SK-N-SH (cell line): Measurements from ENCODE around the gene PI4K2B. TPM values are rescaled to one million over a fixed set of nuclear protein-coding genes. Genes with fewer than 3 reads are reported as not detected.

ENCODE experiments used
- CTCF ChIA-PET: fragments of 300-600, 350-600 bp; formaldehyde crosslinking; extraction: SDS; loops from one replicate; lab custom pipeline; 2021; lab: Yijun Ruan, JAX
- POLR2A ChIA-PET: fragments of 350-600 bp; sonication (Branson Sonifier 250); formaldehyde crosslinking; extraction: SDS; loops from one replicate; lab custom pipeline; 2020; ENCODE audit warnings: antibody characterized with exemption, inconsistent platforms; lab: Yijun Ruan, JAX
- DNase-seq: peaks from one replicate; pipeline ENCODE4 v3.0.0; 2012
- H2AFZ ChIP-seq: fragments of 200-600 bp; sonication (generic); 2 replicates; pipeline ENCODE4 v1.8.1; 2016; ENCODE audit warnings: antibody characterized with exemption, mild to moderate bottlenecking, low read depth
- H3F3A ChIP-seq: fragments of 200-600 bp; sonication (generic); replicated peaks from 2 replicates; pipeline ENCODE3; 2016; ENCODE audit warnings: antibody characterized with exemption, mild to moderate bottlenecking; ENCODE audit not compliant: insufficient read depth
- H3K27ac ChIP-seq, 2 experiments: fragments of 200-500 bp in 1 of 2; fragments of 200-600 bp in 1 of 2; sonication (Bioruptor generic) in 1 of 2; sonication (generic), shearing (Covaris generic) in 1 of 2; 2 replicates each; pipeline versions ENCODE4 v1.5.1 to v1.6.1; 2014 to 2016; ENCODE audit warnings: low read depth in 2 of 2, inconsistent platforms in 1 of 2, low read length in 1 of 2, mild to moderate bottlenecking in 1 of 2, mixed read lengths in 1 of 2
- H3K27me3 ChIP-seq: fragments of 200-600 bp; sonication (generic), shearing (Covaris generic); 2 replicates; pipeline ENCODE4 v1.6.1; 2016; ENCODE audit warnings: mixed run types; ENCODE audit not compliant: insufficient read depth
- H3K36me3 ChIP-seq, 2 experiments: fragments of 200-500 bp in 1 of 2; fragments of 200-600 bp in 1 of 2; sonication (Bioruptor generic) in 1 of 2; sonication (generic) in 1 of 2; replicated peaks in 1 of 2; 2 replicates each; pipeline versions ENCODE3 to v1.5.1; 2014 to 2016; ENCODE audit warnings: low read length in 1 of 2, mild to moderate bottlenecking in 1 of 2; ENCODE audit not compliant: insufficient read depth in 2 of 2, control insufficient read depth in 1 of 2
- H3K4me1 ChIP-seq, 2 experiments: fragments of 200-500 bp in 1 of 2; fragments of 200-600 bp in 1 of 2; sonication (Bioruptor generic) in 1 of 2; sonication (generic), shearing (Covaris generic) in 1 of 2; 2 replicates each; pipeline versions ENCODE4 v1.5.1 to v1.6.1; 2014 to 2016; ENCODE audit warnings: low read depth in 1 of 2, low read length in 1 of 2, mixed run types in 1 of 2; ENCODE audit not compliant: insufficient read depth in 2 of 2, control insufficient read depth in 1 of 2
- H3K4me2 ChIP-seq: fragments of 200-600 bp; sonication (generic), shearing (Covaris generic); 2 replicates; pipeline ENCODE4 v1.6.1; 2017; ENCODE audit warnings: mixed run types
- H3K4me3 ChIP-seq, 2 experiments: fragments of 200-500 bp in 1 of 2; fragments of 200-600 bp in 1 of 2; sonication (Bioruptor generic) in 1 of 2; sonication (generic), shearing (Covaris generic) in 1 of 2; 2 replicates each; pipeline versions ENCODE4 v1.5.1 to v1.8.1; 2014 to 2016; ENCODE audit warnings: low read depth in 2 of 2, inconsistent platforms in 1 of 2, low read length in 1 of 2, mild to moderate bottlenecking in 1 of 2, mixed read lengths in 1 of 2, moderate library complexity in 1 of 2
- H3K79me2 ChIP-seq: fragments of 200-600 bp; sonication (generic); 2 replicates; pipeline ENCODE4 v1.8.1; 2017; ENCODE audit warnings: mild to moderate bottlenecking; ENCODE audit not compliant: insufficient read depth
- H3K9ac ChIP-seq: fragments of 200-600 bp; sonication (generic); 2 replicates; pipeline ENCODE4 v1.6.1; 2017; ENCODE audit warnings: mixed run types
- H3K9me2 ChIP-seq: fragments of 200-600 bp; sonication (generic); 2 replicates; pipeline ENCODE4 v1.6.1; 2017; ENCODE audit warnings: mixed run types
- H3K9me3 ChIP-seq: fragments of 200-600 bp; sonication (generic); 2 replicates; pipeline ENCODE4 v1.6.1; 2017; ENCODE audit warnings: mixed run types, mild to moderate bottlenecking, moderate library complexity
- H4K20me1 ChIP-seq: fragments of 200-600 bp; sonication (generic); 2 replicates; pipeline ENCODE4 v1.6.1; 2017; ENCODE audit warnings: mild to moderate bottlenecking, mixed run types; ENCODE audit not compliant: insufficient read depth
- CTCF ChIP-seq: fragments of 200-600 bp; sonication (generic); IDR thresholded peaks from 2 replicates; pipeline ENCODE4 v1.6.1; 2017; ENCODE audit warnings: antibody characterized with exemption, mild to moderate bottlenecking, moderate library complexity
- EP300 ChIP-seq, 2 experiments: IDR thresholded peaks; 2 replicates each; pipeline versions ENCODE4 v1.4.0 to v1.6.1; 2012; ENCODE audit warnings: borderline replicate concordance in 1 of 2, low read depth in 1 of 2, low read length in 1 of 2
- EZH2phosphoT487 ChIP-seq: fragments of 200-600 bp; sonication (generic); IDR thresholded peaks from 2 replicates; pipeline ENCODE4 v1.6.1; 2017; ENCODE audit warnings: low read depth, mixed run types, mild to moderate bottlenecking, antibody characterized with exemption, moderate library complexity, borderline replicate concordance
- FOXJ3 ChIP-seq: sonication (generic); formaldehyde crosslinking; IDR thresholded peaks from 2 replicates; pipeline ENCODE4 v1.5.1; 2020; ENCODE audit warnings: mild to moderate bottlenecking, missing genetic modification reagents
- GABPA ChIP-seq: IDR thresholded peaks from 2 replicates; pipeline ENCODE4 v1.4.0; 2012; ENCODE audit warnings: low read depth, mild to moderate bottlenecking
- GATA2 ChIP-seq: sonication (generic); formaldehyde crosslinking; IDR thresholded peaks from 2 replicates; pipeline ENCODE4 v1.5.0; 2020; ENCODE audit warnings: mild to moderate bottlenecking, missing genetic modification reagents
- IRF3 ChIP-seq: fragments of 150-350 bp; IDR thresholded peaks from 2 replicates; pipeline ENCODE4 v1.6.1; 2016; ENCODE audit warnings: mild to moderate bottlenecking, low read depth, low read length
- MEF2A ChIP-seq: IDR thresholded peaks from 2 replicates; pipeline ENCODE4 v1.4.0; 2012; ENCODE audit warnings: low read depth, borderline replicate concordance
- MXI1 ChIP-seq: IDR thresholded peaks from 2 replicates; pipeline ENCODE4 v1.6.1; 2012; ENCODE audit warnings: mild to moderate bottlenecking, low read depth, low read length, improper control_type of control experiment
- PBX3 ChIP-seq: IDR thresholded peaks from 2 replicates; pipeline ENCODE4; 2012
- RAD21 ChIP-seq: IDR thresholded peaks from 2 replicates; pipeline ENCODE4 v1.6.1; 2012; ENCODE audit warnings: mild to moderate bottlenecking, low read length
- REST ChIP-seq: IDR thresholded peaks from 2 replicates; pipeline ENCODE4 v1.6.1; 2012; ENCODE audit warnings: mild to moderate bottlenecking, low read depth, low read length, moderate library complexity
- TAF1 ChIP-seq: IDR thresholded peaks from 2 replicates; pipeline ENCODE4 v1.6.1; 2012; ENCODE audit warnings: low read depth, mild to moderate bottlenecking, low read length, moderate library complexity, borderline replicate concordance
- TCF12 ChIP-seq: IDR thresholded peaks from 2 replicates; pipeline ENCODE4 v1.4.0; 2012
- USF2 ChIP-seq: fragments of 150-350 bp; IDR thresholded peaks from 2 replicates; pipeline ENCODE4 v1.6.1; 2017; ENCODE audit warnings: antibody characterized with exemption, low read length, low read depth, borderline replicate concordance
- YY1 ChIP-seq: IDR thresholded peaks from 2 replicates; pipeline ENCODE4 v1.4.0; 2012; ENCODE audit warnings: low read depth, mild to moderate bottlenecking
- WGBS: methylation state at CpG from one replicate; pipeline ENCODE4 v1.1.6; 2017; ENCODE audit warnings: low lambda C conversion rate; 5-methylcytosine and 5-hydroxymethylcytosine counted together
- polyA plus RNA-seq, 3 experiments: library from polyadenylated mRNA; depleted of rRNA; stranded (reverse); fragments of >200 nt; gene quantifications; 2 replicates each; pipeline ENCODE4 v1.2.3, GENCODE V29; 2012

The PI4K2B gene
- polyA plus RNA-seq, 1 of the 3 experiments (the other 2 are of a cell fraction) = 3.1 TPM

GRCh38 chr4:25211721-25212120, 22.1 kb upstream of the PI4K2B start:
- H3K4me2 ChIP-seq = no peak overlapping the region
- H2AFZ ChIP-seq = no peak overlapping the region
- H3K9me2 ChIP-seq = no peaks in the 10 kb centered on the region
- H3K4me3 ChIP-seq = no peak overlapping the region
- CTCF ChIA-PET = interaction anchor here (1.4 kb wide), 1 partner anchor 8 kb away, joined by 3 read pairs; no protein-coding TSS in a partner anchor
- no peaks in the 10 kb centered on the region for H3K9me3 ChIP-seq
- H3K27ac ChIP-seq = no peak overlapping the region
- H4K20me1 ChIP-seq = no peaks in the 10 kb centered on the region
- H3K79me2 ChIP-seq = no peaks in the 10 kb centered on the region
- H3K4me1 ChIP-seq = no peaks in the 10 kb centered on the region
- no peaks in the 10 kb centered on the region for H3K36me3 ChIP-seq
- no peaks in the 10 kb centered on the region for H3F3A ChIP-seq
- H3K9ac ChIP-seq = no peak overlapping the region
- H3K27me3 ChIP-seq = no peaks in the 10 kb centered on the region
- no peak for TF ChIP-seq RAD21
- no peak for TF ChIP-seq YY1
- no peak for TF ChIP-seq EZH2phosphoT487
- TF ChIP-seq TAF1 = no peak
- no peak for TF ChIP-seq MEF2A
- TF ChIP-seq REST = no peak
- TF ChIP-seq EP300 (IDR thresholded peaks at IDR 0.05; ENCODE audit: borderline replicate concordance in 1 of 2, low read depth in 1 of 2, low read length in 1 of 2) = no peak
- TF ChIP-seq, all 33 proteins: peak for 0
- no peak for DNase-seq
- POLR2A ChIA-PET = no interaction called here
- WGBS = 66% methylated on average over 3 of the region's 3 CpGs

GRCh38 chr4:25212822-25213221, 21.0 kb upstream of the PI4K2B start:
- POLR2A ChIA-PET = no interaction called here
- no peak for TF ChIP-seq MXI1
- no peak for TF ChIP-seq USF2
- TF ChIP-seq FOXJ3 (CRISPR knock-in tag) = no peak
- no peak for TF ChIP-seq RAD21
- TF ChIP-seq TCF12 = no peak
- TF ChIP-seq GATA2 (CRISPR knock-in tag) = no peak
- TF ChIP-seq EZH2phosphoT487 = no peak
- no peak for TF ChIP-seq TAF1
- no peak for TF ChIP-seq GABPA
- TF ChIP-seq IRF3 = no peak
- no peak for TF ChIP-seq PBX3
- TF ChIP-seq CTCF = no peak

More at GRCh38 chr4:25212822-25213221, 21.0 kb upstream of the PI4K2B start:
- Histone ChIP-seq H3K36me3 (no peaks in the 10 kb centered on the region), H3K9me3 (no peaks in the 10 kb centered on the region), H3K4me2 (no peak overlapping the region), H2AFZ (no peak overlapping the region), H3K9me2 (no peaks in the 10 kb centered on the region), H3K4me1 (no peaks in the 10 kb centered on the region), H4K20me1 (no peaks in the 10 kb centered on the region), H3K27me3 (no peaks in the 10 kb centered on the region), H3K27ac (no peak overlapping the region), H3F3A (no peaks in the 10 kb centered on the region), H3K79me2 (no peaks in the 10 kb centered on the region), H3K9ac (no peak overlapping the region), H3K4me3 (no peak overlapping the region)
- no peak for DNase-seq
- WGBS = 93% methylated on average over 1 of the region's 1 CpG
- CTCF ChIA-PET = interaction anchor here (1.4 to 1.6 kb wide), 2 partner anchors 9 to 99 kb away, joined by 3 to 5 read pairs; partner anchors contain the start of gene ZCCHC4
